Immature natural killer cell (primary cell): Measurements from ENCODE around the gene SASS6. TPM values are rescaled to one million over a fixed set of nuclear protein-coding genes. Genes with fewer than 3 reads are reported as not detected.

Experiments
- DNase-seq, 3 donors: peaks; one replicate each; pipeline ENCODE4 v3.0.0; 2022; ENCODE audit warnings: mixed read lengths in 1 of 3
- H3K27ac Mint-ChIP-seq, 6 donors: one replicate each; pipeline ENCODE4 v1.8.0; 2020; ENCODE audit warnings: mixed read lengths in 6 of 6, mild to moderate bottlenecking in 5 of 6, inconsistent platforms in 4 of 6, moderate library complexity in 3 of 6
- H3K27me3 Mint-ChIP-seq, 3 donors: one replicate each; pipeline ENCODE4 v1.8.0; 2020 to 2021; ENCODE audit warnings: low read depth in 3 of 3, mild to moderate bottlenecking in 3 of 3, mixed read lengths in 3 of 3, moderate library complexity in 3 of 3, inconsistent platforms in 1 of 3
- H3K36me3 Mint-ChIP-seq, 3 donors: one replicate each; pipeline ENCODE4 v1.8.0; 2020; ENCODE audit warnings: mixed read lengths in 3 of 3, inconsistent platforms in 2 of 3, mild to moderate bottlenecking in 2 of 3
- H3K4me1 Mint-ChIP-seq, 2 donors: one replicate each; pipeline ENCODE4 v1.8.0; 2020; ENCODE audit warnings: inconsistent platforms in 2 of 2, mild to moderate bottlenecking in 2 of 2, mixed read lengths in 2 of 2, moderate library complexity in 1 of 2
- H3K4me3 Mint-ChIP-seq, 5 donors: one replicate each; pipeline ENCODE4 v1.8.0; 2020; ENCODE audit warnings: mild to moderate bottlenecking in 5 of 5, mixed read lengths in 5 of 5, inconsistent platforms in 3 of 5, moderate library complexity in 3 of 5
- H3K9me3 Mint-ChIP-seq, 6 donors: one replicate each; pipeline ENCODE4 v1.8.0; 2020; ENCODE audit warnings: mild to moderate bottlenecking in 6 of 6, mixed read lengths in 6 of 6, inconsistent platforms in 4 of 6, moderate library complexity in 3 of 6
- polyA plus RNA-seq, 3 donors: library from polyadenylated mRNA; unstranded; fragments of 300-500 nt; fragmentation: Illumina TruSeq; gene quantifications; one replicate each; pipeline ENCODE4 v1.2.3, GENCODE V29; 2021

Gene SASS6
- polyA plus RNA-seq, 3 donors from 2014 or later, result 1.2 to 3.1 (median 1.8) TPM

DNA sequence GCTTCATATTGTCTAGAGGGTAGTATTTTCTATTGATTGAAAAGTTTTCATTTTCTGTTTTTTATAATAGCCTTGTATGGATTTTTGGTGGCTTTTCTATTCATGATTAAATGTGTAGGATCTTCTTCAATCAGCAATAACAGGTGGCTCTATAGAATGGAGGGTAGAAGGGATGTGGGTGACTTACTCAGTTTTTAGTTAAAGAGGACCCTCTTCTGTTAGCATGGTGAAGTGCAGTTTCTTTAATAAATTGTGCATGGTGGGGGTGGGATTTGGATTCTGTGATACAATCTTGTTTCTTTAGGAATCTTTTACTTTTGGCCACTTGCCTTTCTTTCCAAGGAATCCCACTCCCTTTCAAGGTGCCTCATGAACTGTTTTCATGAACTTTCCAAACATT is 98.3 kb downstream of the SASS6 start:
- Mint-ChIP-seq H3K4me1 (peaks cover 34 to 44% of the 10 kb centered on the region in 2 donors), H3K9me3 (no peaks in the 10 kb centered on the region), H3K27ac (peak overlapping the region in 4 of 6 donors; percentile 4 to 87 (median 49)), H3K27me3 (peaks cover 5 to 15% (median 6%) of the 10 kb centered on the region in 3 donors), H3K4me3 (no peak overlapping the region), H3K36me3 (no peaks in the 10 kb centered on the region)
- DNase-seq, result peak; percentile 30 to 40 (median 39)

Other genes starting within 250 kb of the SASS6 start
- 10 to 100 TPM in 1 of 3 donors, 1 to 10 TPM in 2; 5.0 to 12.3 (median 8.5) TPM for gene SLC35A3, start 162.9 kb downstream of the SASS6 start, polyA plus RNA-seq
- gene TRMT13, start 233 bp upstream of the SASS6 start, polyA plus RNA-seq, result 1 to 10 TPM; 2.2 to 7.6 (median 5.1) TPM
- gene LRRC39, start 45.3 kb upstream of the SASS6 start, polyA plus RNA-seq, result not detected
- 1 to 10 TPM in 2 of 3 donors, under 1 TPM in 1; 0.43 to 7.0 (median 3.5) TPM for gene DBT, start 116.9 kb upstream of the SASS6 start, polyA plus RNA-seq
- gene RTCA, start 133.3 kb upstream of the SASS6 start, polyA plus RNA-seq, result 10 to 100 TPM; 14.7 to 28.4 (median 27.5) TPM
- gene CDC14A, start 219.6 kb upstream of the SASS6 start, polyA plus RNA-seq, result 10 to 100 TPM in 2 of 3 donors, 1 to 10 TPM in 1; 5.8 to 15.4 (median 10.9) TPM